Ishikawa (cell line): Measurements from ENCODE around the gene PPP1R12C.

Source experiments
- CEBPB ChIP-seq: IDR thresholded peaks from 2 replicates; pipeline ENCODE4 v1.6.1; 2012
- CREB1 ChIP-seq: IDR thresholded peaks from 2 replicates; pipeline ENCODE4 v1.6.1; 2012; ENCODE audit warnings: low read depth
- EGR1 ChIP-seq: IDR thresholded peaks from 2 replicates; pipeline ENCODE4 v1.6.1; 2012
- EP300 ChIP-seq: IDR thresholded peaks from 2 replicates; pipeline ENCODE4 v1.6.1; 2012; ENCODE audit warnings: borderline replicate concordance
- NFIC ChIP-seq: IDR thresholded peaks from 2 replicates; pipeline ENCODE4 v1.6.1; 2012
- RAD21 ChIP-seq: IDR thresholded peaks from 2 replicates; pipeline ENCODE4 v1.6.1; 2012; ENCODE audit warnings: low read depth
- TAF1 ChIP-seq: IDR thresholded peaks from 2 replicates; pipeline ENCODE4 v1.6.1; 2012; ENCODE audit warnings: low read depth, mild to moderate bottlenecking
- TEAD4 ChIP-seq: IDR thresholded peaks from 2 replicates; pipeline ENCODE4 v1.6.1; 2012
- YY1 ChIP-seq: IDR thresholded peaks from 2 replicates; pipeline ENCODE4 v1.6.1; 2012; ENCODE audit warnings: low read depth
- ZBTB7A ChIP-seq: IDR thresholded peaks from 2 replicates; pipeline ENCODE4 v1.6.1; 2012; ENCODE audit warnings: low read depth
- TF ChIP-seq, protein P1 (sequence below): IDR thresholded peaks from 2 replicates; pipeline ENCODE4 v1.6.1; 2012
- TF ChIP-seq, protein P2 (sequence below): IDR thresholded peaks from 2 replicates; pipeline ENCODE4 v1.6.1; 2012; ENCODE audit warnings: low read depth, mild to moderate bottlenecking
- TF ChIP-seq, protein P3 (sequence below): IDR thresholded peaks from 2 replicates; pipeline ENCODE4 v1.6.1; 2012

DNA sequence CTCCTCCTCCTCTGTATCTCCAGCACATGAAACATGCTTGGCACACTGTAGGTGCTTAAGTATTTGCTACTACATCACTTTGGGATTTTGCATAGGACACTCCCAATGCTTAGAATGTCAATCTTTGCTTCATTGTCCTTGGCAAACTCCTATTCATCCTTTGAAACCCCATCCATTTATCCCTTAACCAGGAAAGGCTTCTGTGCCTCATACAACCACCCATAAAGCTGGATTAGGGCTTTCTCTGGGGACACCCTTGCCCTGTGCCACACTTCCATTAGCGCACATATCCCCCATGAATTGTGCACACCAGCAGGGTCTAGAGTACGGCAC is 47.6 kb downstream of the PPP1R12C start:
- TF ChIP-seq CEBPB: no peak
- no peak; the same call in 1 of the 2 replicates for TF ChIP-seq EP300
- TF ChIP-seq, protein P1, sequence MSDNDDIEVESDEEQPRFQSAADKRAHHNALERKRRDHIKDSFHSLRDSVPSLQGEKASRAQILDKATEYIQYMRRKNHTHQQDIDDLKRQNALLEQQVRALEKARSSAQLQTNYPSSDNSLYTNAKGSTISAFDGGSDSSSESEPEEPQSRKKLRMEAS: no peak
- no peak for TF ChIP-seq TAF1
- no peak for TF ChIP-seq CREB1
- TF ChIP-seq TEAD4: no peak
- TF ChIP-seq, protein P2, sequence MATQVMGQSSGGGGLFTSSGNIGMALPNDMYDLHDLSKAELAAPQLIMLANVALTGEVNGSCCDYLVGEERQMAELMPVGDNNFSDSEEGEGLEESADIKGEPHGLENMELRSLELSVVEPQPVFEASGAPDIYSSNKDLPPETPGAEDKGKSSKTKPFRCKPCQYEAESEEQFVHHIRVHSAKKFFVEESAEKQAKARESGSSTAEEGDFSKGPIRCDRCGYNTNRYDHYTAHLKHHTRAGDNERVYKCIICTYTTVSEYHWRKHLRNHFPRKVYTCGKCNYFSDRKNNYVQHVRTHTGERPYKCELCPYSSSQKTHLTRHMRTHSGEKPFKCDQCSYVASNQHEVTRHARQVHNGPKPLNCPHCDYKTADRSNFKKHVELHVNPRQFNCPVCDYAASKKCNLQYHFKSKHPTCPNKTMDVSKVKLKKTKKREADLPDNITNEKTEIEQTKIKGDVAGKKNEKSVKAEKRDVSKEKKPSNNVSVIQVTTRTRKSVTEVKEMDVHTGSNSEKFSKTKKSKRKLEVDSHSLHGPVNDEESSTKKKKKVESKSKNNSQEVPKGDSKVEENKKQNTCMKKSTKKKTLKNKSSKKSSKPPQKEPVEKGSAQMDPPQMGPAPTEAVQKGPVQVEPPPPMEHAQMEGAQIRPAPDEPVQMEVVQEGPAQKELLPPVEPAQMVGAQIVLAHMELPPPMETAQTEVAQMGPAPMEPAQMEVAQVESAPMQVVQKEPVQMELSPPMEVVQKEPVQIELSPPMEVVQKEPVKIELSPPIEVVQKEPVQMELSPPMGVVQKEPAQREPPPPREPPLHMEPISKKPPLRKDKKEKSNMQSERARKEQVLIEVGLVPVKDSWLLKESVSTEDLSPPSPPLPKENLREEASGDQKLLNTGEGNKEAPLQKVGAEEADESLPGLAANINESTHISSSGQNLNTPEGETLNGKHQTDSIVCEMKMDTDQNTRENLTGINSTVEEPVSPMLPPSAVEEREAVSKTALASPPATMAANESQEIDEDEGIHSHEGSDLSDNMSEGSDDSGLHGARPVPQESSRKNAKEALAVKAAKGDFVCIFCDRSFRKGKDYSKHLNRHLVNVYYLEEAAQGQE: no peak
- no peak for TF ChIP-seq YY1
- TF ChIP-seq, protein P3, sequence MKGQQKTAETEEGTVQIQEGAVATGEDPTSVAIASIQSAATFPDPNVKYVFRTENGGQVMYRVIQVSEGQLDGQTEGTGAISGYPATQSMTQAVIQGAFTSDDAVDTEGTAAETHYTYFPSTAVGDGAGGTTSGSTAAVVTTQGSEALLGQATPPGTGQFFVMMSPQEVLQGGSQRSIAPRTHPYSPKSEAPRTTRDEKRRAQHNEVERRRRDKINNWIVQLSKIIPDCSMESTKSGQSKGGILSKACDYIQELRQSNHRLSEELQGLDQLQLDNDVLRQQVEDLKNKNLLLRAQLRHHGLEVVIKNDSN: no peak
- no peak for TF ChIP-seq RAD21
- TF ChIP-seq EGR1: no peak
- TF ChIP-seq ZBTB7A: no peak
- no peak for TF ChIP-seq NFIC
